HEK293 (cell line): Measurements from ENCODE around the gene RPL10.

Experiments used
- GFI1B ChIP-seq: fragments of 450-650 bp; formaldehyde crosslinking; IDR thresholded peaks from 2 replicates; pipeline ENCODE4 v1.5.1; 2016; ENCODE audit warnings: missing biosample characterization, missing genetic modification characterization
- ZNF114 ChIP-seq: fragments of 450-650 bp; formaldehyde crosslinking; IDR thresholded peaks from 2 replicates; pipeline ENCODE4 v1.5.0; 2017; ENCODE audit warnings: missing biosample characterization, missing genetic modification characterization
- ZNF138 ChIP-seq: fragments of 450-650 bp; formaldehyde crosslinking; IDR thresholded peaks from 2 replicates; pipeline ENCODE4 v1.5.1; 2016; ENCODE audit warnings: missing biosample characterization, missing genetic modification characterization, borderline replicate concordance
- ZNF146 ChIP-seq: fragments of 450-650 bp; formaldehyde crosslinking; IDR thresholded peaks from 2 replicates; pipeline ENCODE4 v1.5.1; 2016; ENCODE audit warnings: missing biosample characterization, missing genetic modification characterization
- ZNF626 ChIP-seq: fragments of 450-650 bp; sonication (Bioruptor Pico); formaldehyde crosslinking; IDR thresholded peaks from 2 replicates; pipeline ENCODE4 v1.5.1; 2018; ENCODE audit warnings: missing biosample characterization, missing genetic modification characterization, inconsistent platforms
- ZNF830 ChIP-seq: fragments of 450-650 bp; IDR thresholded peaks from 2 replicates; pipeline ENCODE4 v1.5.0; 2018; ENCODE audit warnings: missing biosample characterization, missing genetic modification characterization, low read depth, mild to moderate bottlenecking, moderate library complexity
- TF ChIP-seq, protein P1 (sequence below): fragments of 450-650 bp; formaldehyde crosslinking; IDR thresholded peaks from 2 replicates; pipeline ENCODE4 v1.5.1; 2016; ENCODE audit warnings: missing biosample characterization, missing genetic modification characterization
- TF ChIP-seq, protein P2 (sequence below): IDR thresholded peaks from 2 replicates; pipeline ENCODE4 v1.6.1; 2011; ENCODE audit warnings: mild to moderate bottlenecking, low read depth, low read length, borderline replicate concordance

DNA sequence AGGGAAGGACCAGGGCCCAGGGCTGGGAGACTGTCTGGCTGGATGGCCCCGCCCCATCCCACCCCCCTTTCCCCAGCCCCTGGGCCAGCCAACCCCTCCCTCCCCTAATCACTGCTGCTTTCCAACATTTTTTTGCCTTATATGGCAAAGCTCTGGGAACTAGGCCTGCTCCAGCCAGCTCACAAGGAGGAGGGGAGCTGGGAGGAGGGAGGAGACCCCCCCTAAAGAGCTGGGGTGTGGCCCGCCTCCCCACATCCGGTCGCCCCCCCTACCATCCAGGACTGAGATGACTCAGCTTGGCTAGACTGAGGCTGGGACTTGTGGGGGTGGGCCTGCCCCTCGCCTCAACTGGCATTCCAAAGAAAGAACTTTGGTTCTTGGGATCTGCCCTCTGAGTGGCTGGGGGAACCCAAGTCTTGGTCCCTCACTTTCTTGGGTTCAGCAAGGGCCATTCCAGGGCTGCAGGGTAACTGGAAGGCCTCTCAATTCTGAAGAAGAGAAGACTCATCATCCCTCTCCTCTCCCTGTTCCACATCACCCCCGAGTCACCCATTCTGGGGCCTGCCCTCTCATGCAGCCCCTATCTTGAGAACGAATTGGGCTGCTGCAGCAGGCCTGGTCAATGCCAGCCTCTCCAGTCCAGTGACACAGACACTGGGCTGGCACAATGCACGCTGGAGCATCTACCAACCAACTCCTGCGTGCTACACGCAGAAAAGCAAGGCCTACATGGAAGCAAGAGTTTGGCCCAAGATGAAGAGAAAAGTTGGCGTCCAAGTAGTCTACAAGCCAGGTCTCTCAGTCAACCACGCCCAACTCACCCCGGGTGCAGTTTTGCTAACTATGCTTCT, 28.5 kb upstream of the RPL10 start:
- TF ChIP-seq GFI1B = no peak
- no peak for TF ChIP-seq ZNF146 (tag by site-specific recombination)
- TF ChIP-seq, protein P1, sequence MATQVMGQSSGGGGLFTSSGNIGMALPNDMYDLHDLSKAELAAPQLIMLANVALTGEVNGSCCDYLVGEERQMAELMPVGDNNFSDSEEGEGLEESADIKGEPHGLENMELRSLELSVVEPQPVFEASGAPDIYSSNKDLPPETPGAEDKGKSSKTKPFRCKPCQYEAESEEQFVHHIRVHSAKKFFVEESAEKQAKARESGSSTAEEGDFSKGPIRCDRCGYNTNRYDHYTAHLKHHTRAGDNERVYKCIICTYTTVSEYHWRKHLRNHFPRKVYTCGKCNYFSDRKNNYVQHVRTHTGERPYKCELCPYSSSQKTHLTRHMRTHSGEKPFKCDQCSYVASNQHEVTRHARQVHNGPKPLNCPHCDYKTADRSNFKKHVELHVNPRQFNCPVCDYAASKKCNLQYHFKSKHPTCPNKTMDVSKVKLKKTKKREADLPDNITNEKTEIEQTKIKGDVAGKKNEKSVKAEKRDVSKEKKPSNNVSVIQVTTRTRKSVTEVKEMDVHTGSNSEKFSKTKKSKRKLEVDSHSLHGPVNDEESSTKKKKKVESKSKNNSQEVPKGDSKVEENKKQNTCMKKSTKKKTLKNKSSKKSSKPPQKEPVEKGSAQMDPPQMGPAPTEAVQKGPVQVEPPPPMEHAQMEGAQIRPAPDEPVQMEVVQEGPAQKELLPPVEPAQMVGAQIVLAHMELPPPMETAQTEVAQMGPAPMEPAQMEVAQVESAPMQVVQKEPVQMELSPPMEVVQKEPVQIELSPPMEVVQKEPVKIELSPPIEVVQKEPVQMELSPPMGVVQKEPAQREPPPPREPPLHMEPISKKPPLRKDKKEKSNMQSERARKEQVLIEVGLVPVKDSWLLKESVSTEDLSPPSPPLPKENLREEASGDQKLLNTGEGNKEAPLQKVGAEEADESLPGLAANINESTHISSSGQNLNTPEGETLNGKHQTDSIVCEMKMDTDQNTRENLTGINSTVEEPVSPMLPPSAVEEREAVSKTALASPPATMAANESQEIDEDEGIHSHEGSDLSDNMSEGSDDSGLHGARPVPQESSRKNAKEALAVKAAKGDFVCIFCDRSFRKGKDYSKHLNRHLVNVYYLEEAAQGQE (tag by site-specific recombination) = no peak
- no peak for TF ChIP-seq ZNF138 (tag by site-specific recombination)
- TF ChIP-seq, protein P2, sequence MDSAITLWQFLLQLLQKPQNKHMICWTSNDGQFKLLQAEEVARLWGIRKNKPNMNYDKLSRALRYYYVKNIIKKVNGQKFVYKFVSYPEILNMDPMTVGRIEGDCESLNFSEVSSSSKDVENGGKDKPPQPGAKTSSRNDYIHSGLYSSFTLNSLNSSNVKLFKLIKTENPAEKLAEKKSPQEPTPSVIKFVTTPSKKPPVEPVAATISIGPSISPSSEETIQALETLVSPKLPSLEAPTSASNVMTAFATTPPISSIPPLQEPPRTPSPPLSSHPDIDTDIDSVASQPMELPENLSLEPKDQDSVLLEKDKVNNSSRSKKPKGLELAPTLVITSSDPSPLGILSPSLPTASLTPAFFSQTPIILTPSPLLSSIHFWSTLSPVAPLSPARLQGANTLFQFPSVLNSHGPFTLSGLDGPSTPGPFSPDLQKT = no peak
- no peak for TF ChIP-seq ZNF830 (tag by site-specific recombination)
- no peak for TF ChIP-seq ZNF626 (tag by site-specific recombination)
- TF ChIP-seq ZNF114 (tag by site-specific recombination) = no peak
